HEK293 (cell line): Measurements from ENCODE around the gene SVOPL.

Experiments
- BCL11A ChIP-seq: fragments of 450-650 bp; formaldehyde crosslinking; IDR thresholded peaks from 2 replicates; pipeline ENCODE4 v1.5.1; 2016; ENCODE audit warnings: low read depth, missing biosample characterization, missing genetic modification characterization
- BCL11B ChIP-seq: fragments of 450-650 bp; formaldehyde crosslinking; IDR thresholded peaks from 2 replicates; pipeline ENCODE4 v1.5.1; 2016; ENCODE audit warnings: low read depth, missing biosample characterization, missing genetic modification characterization
- EGR2 ChIP-seq: fragments of 450-650 bp; formaldehyde crosslinking; IDR thresholded peaks from 2 replicates; pipeline ENCODE4 v1.5.1; 2016; ENCODE audit warnings: low read depth, missing biosample characterization, missing genetic modification characterization
- GLI2 ChIP-seq: fragments of 450-650 bp; formaldehyde crosslinking; IDR thresholded peaks from 2 replicates; pipeline ENCODE4; 2017; ENCODE audit warnings: missing biosample characterization, missing genetic modification characterization, low read depth, borderline replicate concordance
- KLF10 ChIP-seq: fragments of 450-650 bp; IDR thresholded peaks from 2 replicates; pipeline ENCODE4 v1.5.1; 2018; ENCODE audit warnings: missing biosample characterization, mild to moderate bottlenecking, missing genetic modification characterization
- PRDM1 ChIP-seq: fragments of 450-650 bp; formaldehyde crosslinking; IDR thresholded peaks from 2 replicates; pipeline ENCODE4; 2016; ENCODE audit warnings: missing biosample characterization, missing genetic modification characterization
- RBAK ChIP-seq: fragments of 450-650 bp; formaldehyde crosslinking; IDR thresholded peaks from 2 replicates; pipeline ENCODE4 v1.5.1; 2016; ENCODE audit warnings: missing biosample characterization, missing genetic modification characterization
- REPIN1 ChIP-seq: fragments of 450-650 bp; formaldehyde crosslinking; IDR thresholded peaks from 2 replicates; pipeline ENCODE4 v1.5.1; 2017; ENCODE audit warnings: missing biosample characterization, missing genetic modification characterization, low read depth
- WT1 ChIP-seq: fragments of 450-650 bp; formaldehyde crosslinking; IDR thresholded peaks from 2 replicates; pipeline ENCODE4 v1.5.1; 2016; ENCODE audit warnings: missing biosample characterization, missing genetic modification characterization
- ZBTB11 ChIP-seq: fragments of 450-650 bp; formaldehyde crosslinking; conservative IDR thresholded peaks from 2 replicates; pipeline ENCODE4 v1.5.1; 2016; ENCODE audit warnings: low read depth, missing biosample characterization, missing genetic modification characterization
- ZBTB44 ChIP-seq: fragments of 450-650 bp; IDR thresholded peaks from 2 replicates; pipeline ENCODE4 v1.5.1; 2018; ENCODE audit warnings: missing biosample characterization, mild to moderate bottlenecking, missing genetic modification characterization
- ZNF112 ChIP-seq: fragments of 450-650 bp; formaldehyde crosslinking; IDR thresholded peaks from 2 replicates; pipeline ENCODE4 v1.5.0; 2017; ENCODE audit warnings: missing biosample characterization, missing genetic modification characterization
- ZNF169 ChIP-seq: fragments of 450-650 bp; formaldehyde crosslinking; IDR thresholded peaks from 2 replicates; pipeline ENCODE4 v1.5.1; 2016; ENCODE audit warnings: missing biosample characterization, missing genetic modification characterization
- ZNF184 ChIP-seq: fragments of 450-650 bp; IDR thresholded peaks from 2 replicates; pipeline ENCODE4 v1.5.1; 2018; ENCODE audit warnings: missing biosample characterization, mild to moderate bottlenecking, missing genetic modification characterization
- ZNF2 ChIP-seq: fragments of 450-650 bp; formaldehyde crosslinking; IDR thresholded peaks from 2 replicates; pipeline ENCODE4 v1.5.1; 2016; ENCODE audit warnings: missing biosample characterization, missing genetic modification characterization
- ZNF202 ChIP-seq: fragments of 450-650 bp; formaldehyde crosslinking; IDR thresholded peaks from 2 replicates; pipeline ENCODE4 v1.5.1; 2016; ENCODE audit warnings: missing biosample characterization, missing genetic modification characterization, borderline replicate concordance
- ZNF211 ChIP-seq: fragments of 450-650 bp; formaldehyde crosslinking; IDR thresholded peaks from 2 replicates; pipeline ENCODE4 v1.5.1; 2016; ENCODE audit warnings: low read depth, missing biosample characterization, missing genetic modification characterization
- ZNF26 ChIP-seq: fragments of 450-650 bp; formaldehyde crosslinking; IDR thresholded peaks from 2 replicates; pipeline ENCODE4 v1.5.1; 2016; ENCODE audit warnings: missing biosample characterization, missing genetic modification characterization
- ZNF366 ChIP-seq: fragments of 450-650 bp; formaldehyde crosslinking; conservative IDR thresholded peaks from 2 replicates; pipeline ENCODE4 v1.5.1; 2016; ENCODE audit warnings: missing biosample characterization, missing genetic modification characterization
- ZNF426 ChIP-seq: fragments of 450-650 bp; formaldehyde crosslinking; IDR thresholded peaks from 2 replicates; pipeline ENCODE4 v1.5.1; 2017; ENCODE audit warnings: missing biosample characterization, missing genetic modification characterization, mild to moderate bottlenecking, inconsistent platforms, moderate library complexity
- ZNF473 ChIP-seq: fragments of 450-650 bp; formaldehyde crosslinking; IDR thresholded peaks from 2 replicates; pipeline ENCODE4 v1.5.1; 2017; ENCODE audit warnings: missing biosample characterization, missing genetic modification characterization
- ZNF529 ChIP-seq: fragments of 450-650 bp; formaldehyde crosslinking; IDR thresholded peaks from 2 replicates; pipeline ENCODE4 v1.5.1; 2017; ENCODE audit warnings: missing genetic modification characterization, missing biosample characterization; ENCODE audit not compliant: insufficient replicate concordance
- ZNF544 ChIP-seq: fragments of 450-650 bp; formaldehyde crosslinking; IDR thresholded peaks from 2 replicates; pipeline ENCODE4 v1.5.0; 2017; ENCODE audit warnings: missing biosample characterization, missing genetic modification characterization
- ZNF558 ChIP-seq: fragments of 450-650 bp; formaldehyde crosslinking; IDR thresholded peaks from 2 replicates; pipeline ENCODE4 v1.5.1; 2016; ENCODE audit warnings: missing biosample characterization, missing genetic modification characterization
- ZNF560 ChIP-seq: fragments of 450-650 bp; formaldehyde crosslinking; IDR thresholded peaks from 2 replicates; pipeline ENCODE4 v1.5.1; 2017; ENCODE audit warnings: missing biosample characterization, missing genetic modification characterization, borderline replicate concordance
- ZNF561 ChIP-seq: fragments of 450-650 bp; IDR thresholded peaks from 2 replicates; pipeline ENCODE4 v1.5.1; 2018; ENCODE audit warnings: missing biosample characterization, missing genetic modification characterization, borderline replicate concordance
- ZNF645 ChIP-seq: fragments of 450-650 bp; formaldehyde crosslinking; IDR thresholded peaks from 2 replicates; pipeline ENCODE4; 2016; ENCODE audit warnings: missing biosample characterization, missing genetic modification characterization
- ZNF660 ChIP-seq: fragments of 450-650 bp; IDR thresholded peaks from 2 replicates; pipeline ENCODE4 v1.5.1; 2018; ENCODE audit warnings: missing biosample characterization, mild to moderate bottlenecking, missing genetic modification characterization
- ZNF777 ChIP-seq: fragments of 450-650 bp; formaldehyde crosslinking; IDR thresholded peaks from 2 replicates; pipeline ENCODE4 v1.5.1; 2017; ENCODE audit warnings: missing biosample characterization, missing genetic modification characterization, borderline replicate concordance
- ZNF785 ChIP-seq: fragments of 450-650 bp; formaldehyde crosslinking; IDR thresholded peaks from 2 replicates; pipeline ENCODE4 v1.5.1; 2016; ENCODE audit warnings: missing biosample characterization, missing genetic modification characterization
- ZSCAN5A ChIP-seq: fragments of 450-650 bp; formaldehyde crosslinking; IDR thresholded peaks from 2 replicates; pipeline ENCODE4 v1.5.1; 2016; ENCODE audit warnings: missing biosample characterization, missing genetic modification characterization
- ZXDB ChIP-seq: fragments of 450-650 bp; formaldehyde crosslinking; IDR thresholded peaks from 2 replicates; pipeline ENCODE4 v1.5.1; 2016; ENCODE audit warnings: missing biosample characterization, missing genetic modification characterization

SVOPL gene

GRCh38 chr7:138738551-138739335, 37.6 kb upstream of the SVOPL start (continued):
- TF ChIP-seq ZNF561 (no peak), ZNF645 (tag by site-specific recombination) (no peak), ZNF2 (0 out of 2 replicates have a peak, but pooled peaks have one; percentile 23), ZSCAN5A (no peak), ZNF785 (tag by site-specific recombination) (no peak), BCL11B (no peak), ZNF558 (tag by site-specific recombination) (no peak), ZNF544 (no peak), ZNF473 (tag by site-specific recombination) (no peak), ZXDB (no peak), ZNF169 (tag by site-specific recombination) (no peak), ZNF529 (no peak), ZNF560 (no peak), ZNF366 (tag by site-specific recombination) (no peak), PRDM1 (peak; percentile 55; the same call in 1 of the 2 replicates), BCL11A (tag by site-specific recombination) (no peak), ZNF26 (tag by site-specific recombination) (no peak), RBAK (no peak), ZNF202 (tag by site-specific recombination) (no peak), ZBTB11 (tag by site-specific recombination) (no peak), ZNF777 (tag by site-specific recombination) (no peak), GLI2 (tag by site-specific recombination) (no peak), REPIN1 (tag by site-specific recombination) (no peak), ZNF112 (tag by site-specific recombination) (no peak), ZNF184 (peak; percentile 71; the same call in 1 of the 2 replicates), EGR2 (no peak), WT1 (no peak), ZNF211 (tag by site-specific recombination) (no peak), KLF10 (tag by site-specific recombination) (no peak), ZNF660 (tag by site-specific recombination) (peak; percentile 68), ZNF426 (tag by site-specific recombination) (no peak), ZBTB44 (tag by site-specific recombination) (no peak)
